Measurements from ENCODE around the gene MYOG. TPM values are rescaled to one million over a fixed set of nuclear protein-coding genes. Genes with fewer than 3 reads are reported as not detected.

MYOG gene
- total RNA-seq, 2 donors from 2014 or later = not detected

DNA sequence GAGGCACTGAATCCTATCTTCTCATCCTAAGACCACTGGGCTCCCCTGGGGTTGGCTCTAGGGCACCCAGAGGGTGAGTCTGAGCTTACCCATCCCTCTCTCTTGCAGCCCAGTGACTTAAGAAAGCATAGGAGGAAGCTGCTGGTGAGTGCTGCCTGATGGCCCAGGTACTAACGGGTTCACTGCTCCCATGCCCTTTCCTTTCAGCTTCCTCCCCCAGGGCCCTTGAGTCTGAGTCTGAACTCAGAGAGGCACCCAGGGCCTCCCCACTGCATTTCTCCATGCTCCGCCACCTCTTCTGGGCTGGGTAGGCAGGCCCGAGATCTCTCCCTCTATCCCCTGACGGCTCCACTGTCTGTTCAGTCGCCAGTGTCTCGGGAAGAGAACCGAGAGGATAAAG, 29.8 kb downstream of the MYOG start:
- Histone ChIP-seq H3K36me3 (no peaks in the 10 kb centered on the region), H3K4me3 (no peak overlapping the region), H3K27me3 (no peaks in the 10 kb centered on the region), H3K4me1 (no peaks in the 10 kb centered on the region), H3K27ac (no peak overlapping the region), H3K9ac (ENCODE audit: low read depth in 2 of 2, low read length in 2 of 2) (no peak overlapping the region), H3K9me3 (no peaks in the 10 kb centered on the region)
- TF ChIP-seq, protein P1, sequence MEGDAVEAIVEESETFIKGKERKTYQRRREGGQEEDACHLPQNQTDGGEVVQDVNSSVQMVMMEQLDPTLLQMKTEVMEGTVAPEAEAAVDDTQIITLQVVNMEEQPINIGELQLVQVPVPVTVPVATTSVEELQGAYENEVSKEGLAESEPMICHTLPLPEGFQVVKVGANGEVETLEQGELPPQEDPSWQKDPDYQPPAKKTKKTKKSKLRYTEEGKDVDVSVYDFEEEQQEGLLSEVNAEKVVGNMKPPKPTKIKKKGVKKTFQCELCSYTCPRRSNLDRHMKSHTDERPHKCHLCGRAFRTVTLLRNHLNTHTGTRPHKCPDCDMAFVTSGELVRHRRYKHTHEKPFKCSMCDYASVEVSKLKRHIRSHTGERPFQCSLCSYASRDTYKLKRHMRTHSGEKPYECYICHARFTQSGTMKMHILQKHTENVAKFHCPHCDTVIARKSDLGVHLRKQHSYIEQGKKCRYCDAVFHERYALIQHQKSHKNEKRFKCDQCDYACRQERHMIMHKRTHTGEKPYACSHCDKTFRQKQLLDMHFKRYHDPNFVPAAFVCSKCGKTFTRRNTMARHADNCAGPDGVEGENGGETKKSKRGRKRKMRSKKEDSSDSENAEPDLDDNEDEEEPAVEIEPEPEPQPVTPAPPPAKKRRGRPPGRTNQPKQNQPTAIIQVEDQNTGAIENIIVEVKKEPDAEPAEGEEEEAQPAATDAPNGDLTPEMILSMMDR (IDR thresholded peaks at IDR 0.05) = no peak
- DNase-seq = no peak
- intact Hi-C loops (cut with DNase I) = no loop called here

DNA sequence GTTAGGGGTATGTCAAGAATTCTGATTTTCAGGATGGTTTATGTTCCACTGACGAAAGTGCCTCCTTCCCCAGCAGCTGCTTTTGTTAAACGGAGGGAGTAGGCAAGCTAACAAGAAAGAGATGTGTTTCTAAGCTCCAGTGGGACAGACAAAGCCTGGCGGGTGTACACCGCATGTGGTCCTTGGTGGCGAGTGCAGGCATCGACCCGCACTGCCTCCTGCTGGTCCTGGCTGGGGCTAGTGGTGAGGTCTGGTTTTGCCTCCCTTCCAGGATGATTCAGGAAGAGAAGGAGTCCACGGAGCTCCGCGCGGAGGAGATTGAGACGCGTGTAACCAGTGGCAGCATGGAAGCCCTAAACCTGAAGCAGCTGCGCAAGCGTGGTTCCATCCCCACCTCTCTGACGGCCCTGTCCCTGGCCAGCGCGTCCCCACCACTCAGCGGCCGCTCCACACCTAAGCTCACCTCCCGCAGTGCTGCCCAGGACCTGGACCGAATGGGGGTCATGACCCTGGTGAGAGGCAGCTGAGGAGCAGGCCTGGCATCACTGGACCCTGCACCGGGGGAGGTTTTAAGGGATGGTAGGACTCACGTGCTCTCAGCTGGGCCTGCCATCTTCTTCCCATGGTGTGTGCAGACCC, 30.5 kb downstream of the MYOG start:
- TF ChIP-seq, protein P1 (IDR thresholded peaks at IDR 0.05) = no peak
- H3K36me3 ChIP-seq = no peaks in the 10 kb centered on the region
- no peak overlapping the region for H3K9ac ChIP-seq (ENCODE audit: low read depth in 2 of 2, low read length in 2 of 2)
- no peaks in the 10 kb centered on the region for H3K27me3 ChIP-seq
- no peaks in the 10 kb centered on the region for H3K9me3 ChIP-seq
- intact Hi-C loops (cut with DNase I) = no loop called here
- no peak overlapping the region for H3K27ac ChIP-seq
- no peak overlapping the region for H3K4me3 ChIP-seq
- no peak for DNase-seq
- H3K4me1 ChIP-seq = no peaks in the 10 kb centered on the region

DNA sequence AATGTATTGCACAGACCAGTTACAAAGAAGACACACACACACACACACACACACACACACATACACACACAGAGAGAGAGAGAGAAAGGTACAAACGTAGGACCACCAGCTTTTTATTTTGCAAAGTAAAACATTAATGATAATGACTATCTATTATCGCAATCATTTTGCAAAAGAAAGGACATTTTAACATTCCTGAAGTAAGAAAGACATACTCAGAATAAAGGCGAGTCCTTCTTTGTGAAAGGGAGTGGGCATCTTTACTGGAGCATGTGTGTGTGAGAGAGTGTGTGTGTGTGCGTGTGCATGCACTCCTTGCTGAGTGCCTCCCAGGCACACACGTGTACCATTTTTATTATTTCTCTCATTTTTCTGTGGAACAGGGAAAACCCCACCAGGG, 31.2 kb downstream of the MYOG start:
- DNase-seq = no peak
- no peak overlapping the region for H3K9ac ChIP-seq (ENCODE audit: low read depth in 2 of 2, low read length in 2 of 2)
- TF ChIP-seq, protein P1 (IDR thresholded peaks at IDR 0.05) = no peak
- H3K27me3 ChIP-seq = no peaks in the 10 kb centered on the region
- no peaks in the 10 kb centered on the region for H3K4me1 ChIP-seq
- H3K36me3 ChIP-seq = no peaks in the 10 kb centered on the region
- H3K27ac ChIP-seq = no peak overlapping the region
- intact Hi-C loops (cut with DNase I) = no loop called here
- H3K4me3 ChIP-seq = no peak overlapping the region
- H3K9me3 ChIP-seq = no peaks in the 10 kb centered on the region

DNA sequence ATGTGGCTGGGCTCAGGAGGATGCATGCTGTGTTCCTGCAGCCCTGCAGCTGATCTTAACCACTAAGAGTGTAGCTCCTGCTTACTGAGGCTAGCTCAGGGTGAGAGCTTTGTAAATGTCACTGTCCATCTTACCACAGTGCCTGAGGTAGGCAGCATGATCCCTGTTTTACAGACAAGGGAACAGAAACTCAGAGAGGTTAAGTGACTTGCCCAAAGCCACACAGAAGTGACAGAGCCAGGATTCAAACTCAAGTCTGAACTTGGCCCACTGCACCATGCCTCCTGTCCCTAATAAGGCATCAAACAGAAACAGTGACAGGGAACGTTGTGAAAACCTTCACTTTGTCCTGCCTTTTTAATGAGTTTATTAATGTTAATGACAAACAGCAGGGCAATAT, 31.6 kb downstream of the MYOG start:
- Histone ChIP-seq H3K27me3 (no peaks in the 10 kb centered on the region), H3K36me3 (no peaks in the 10 kb centered on the region), H3K27ac (no peak overlapping the region), H3K4me3 (no peak overlapping the region), H3K9me3 (no peaks in the 10 kb centered on the region), H3K9ac (ENCODE audit: low read depth in 2 of 2, low read length in 2 of 2) (no peak overlapping the region), H3K4me1 (no peaks in the 10 kb centered on the region)
- intact Hi-C loops (cut with DNase I) = no loop called here
- TF ChIP-seq, protein P1 (IDR thresholded peaks at IDR 0.05) = no peak
- DNase-seq = no peak

DNA sequence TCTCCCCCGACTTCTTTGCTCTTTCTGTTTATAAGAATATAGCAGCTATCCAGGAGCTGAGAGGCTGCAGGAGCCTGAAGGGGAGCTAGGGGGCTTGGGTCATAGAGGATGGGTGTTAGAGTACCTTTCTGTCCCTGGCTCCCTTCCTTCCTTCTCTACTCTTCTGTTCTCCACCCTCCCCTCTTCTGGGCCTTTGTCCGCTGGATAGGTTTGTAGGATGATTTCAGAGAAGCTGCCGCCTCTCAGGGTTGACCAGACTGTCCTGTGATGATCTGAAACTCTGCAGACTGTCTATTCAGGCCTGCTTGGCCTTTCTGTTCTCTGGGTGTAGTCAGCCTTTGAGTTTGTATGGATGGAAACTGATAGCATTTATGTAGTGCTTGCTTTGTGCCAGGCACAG, 33.2 kb downstream of the MYOG start:
- TF ChIP-seq, protein P1 (IDR thresholded peaks at IDR 0.05) = no peak
- H3K4me1 ChIP-seq = no peaks in the 10 kb centered on the region
- H3K4me3 ChIP-seq = no peak overlapping the region
- no peaks in the 10 kb centered on the region for H3K9me3 ChIP-seq
- DNase-seq = no peak
- no peak overlapping the region for H3K9ac ChIP-seq (ENCODE audit: low read depth in 2 of 2, low read length in 2 of 2)
- no peaks in the 10 kb centered on the region for H3K36me3 ChIP-seq
- no peaks in the 10 kb centered on the region for H3K27me3 ChIP-seq
- H3K27ac ChIP-seq = no peak overlapping the region
- intact Hi-C loops (cut with DNase I) = no loop called here
